RKO (cell line): ENCODE results near the gene NDRG3.

Experiments used
- DNase-seq: peaks from one replicate; pipeline ENCODE4 v3.0.0-alpha.2; 2016; ENCODE audit warnings: low spot score

NDRG3 gene

DNA sequence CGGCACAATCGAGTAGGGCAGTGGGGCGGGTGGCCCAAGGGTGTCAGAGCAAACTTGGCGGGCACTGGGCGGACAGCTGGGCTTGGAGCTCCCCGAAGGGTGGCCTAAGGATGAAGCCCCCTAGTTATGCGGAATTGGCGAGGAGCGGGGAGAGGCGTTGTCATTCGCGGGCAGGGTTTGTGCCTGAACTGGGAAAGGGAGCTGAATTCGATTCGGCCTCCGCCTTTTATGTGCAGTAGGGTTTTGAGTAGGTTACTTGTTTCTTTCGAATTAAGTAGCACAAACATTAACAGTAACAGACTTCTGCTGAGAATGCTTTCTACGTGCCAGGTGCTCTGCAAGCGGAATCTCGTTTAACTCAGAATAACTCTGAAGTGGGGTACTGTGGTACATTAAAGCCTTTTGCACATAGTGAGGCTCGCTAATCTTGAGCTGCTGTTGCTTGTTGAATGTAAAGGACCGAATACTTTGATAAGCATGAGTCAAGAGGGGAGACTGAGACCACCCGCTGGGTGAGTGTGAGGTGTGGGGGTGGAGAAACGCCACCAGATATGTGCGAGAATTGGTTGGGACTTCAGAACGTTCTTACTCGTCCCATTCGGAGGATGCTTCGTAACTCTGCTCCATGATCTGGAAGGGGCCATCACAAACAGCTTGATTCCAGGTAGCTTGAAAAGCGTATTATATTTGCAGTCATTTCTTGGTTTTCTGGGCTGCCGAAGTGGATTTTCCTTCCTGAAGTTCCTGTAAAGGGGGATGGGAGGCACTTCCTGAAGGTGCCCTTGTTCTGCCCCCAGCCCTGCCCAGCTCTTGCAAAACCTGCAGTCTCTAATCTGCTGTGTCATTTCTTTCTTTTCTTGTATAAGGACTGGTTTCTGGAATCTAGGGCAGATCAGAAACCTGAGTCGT is 139.5 kb downstream of the NDRG3 start:
- DNase-seq: peak; percentile 63

DNA sequence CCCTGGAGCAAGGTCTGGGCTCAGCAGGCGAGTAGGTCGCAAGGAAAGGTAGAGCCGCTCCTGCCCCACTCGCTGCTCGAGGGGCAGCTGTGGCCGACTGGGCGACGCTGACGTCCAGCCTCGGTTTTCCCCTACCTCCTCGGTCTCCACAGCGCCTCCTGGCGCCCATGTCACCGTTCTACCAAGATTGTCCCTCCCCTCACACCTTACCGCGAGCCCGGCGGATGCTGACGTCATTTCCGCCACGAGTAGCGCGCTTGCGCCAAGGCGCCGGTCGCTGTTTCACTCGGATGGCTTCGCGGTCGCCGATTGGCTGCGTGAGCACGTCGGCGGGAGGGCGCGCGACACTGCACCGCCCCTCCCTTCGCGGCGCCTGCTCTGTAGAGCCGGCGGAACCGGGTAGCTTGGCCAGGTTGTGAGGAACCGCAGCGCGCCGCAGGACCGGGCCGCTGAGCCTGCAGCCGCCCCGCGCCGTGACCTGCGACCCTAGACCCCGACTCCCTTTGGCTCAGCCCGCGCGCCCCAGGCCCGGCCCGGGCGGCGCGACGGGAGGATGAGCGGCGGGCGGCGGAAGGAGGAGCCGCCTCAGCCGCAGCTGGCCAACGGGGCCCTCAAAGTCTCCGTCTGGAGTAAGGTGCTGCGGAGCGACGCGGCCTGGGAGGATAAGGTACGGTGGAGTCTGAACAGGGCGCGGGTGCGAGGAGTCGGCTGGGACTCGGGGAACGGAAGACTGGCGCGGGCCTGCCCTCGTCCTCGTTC is 140.3 kb downstream of the NDRG3 start, which contains the start of gene RAB5IF:
Gene RAB5IF (plus strand): TSS at position 381 of the 759 bp plus-strand sequence. CDS start 173 bp downstream, at position 554.
- DNase-seq: peak; percentile 99

DNA sequence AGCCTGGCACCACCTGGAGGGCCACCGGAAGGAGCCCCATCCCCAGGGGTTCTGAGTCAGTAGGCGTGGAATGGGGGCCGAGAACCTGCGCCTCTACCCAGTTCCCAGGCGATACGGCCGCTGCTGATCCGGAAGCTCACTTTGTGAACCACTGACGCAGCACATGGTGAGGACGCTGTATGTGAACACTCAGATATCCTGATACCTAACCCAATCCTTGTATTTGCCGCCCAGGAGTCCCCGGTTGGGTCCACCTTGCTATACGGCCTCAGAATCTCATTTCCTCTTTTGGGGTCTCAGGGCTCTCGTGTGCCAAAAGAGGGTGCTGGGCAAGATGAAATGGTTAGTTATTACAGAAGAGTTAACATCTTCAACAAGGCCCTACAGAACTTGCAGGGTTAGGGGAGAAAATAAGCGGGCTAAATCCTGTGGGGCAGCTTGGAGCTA is 140.9 kb downstream of the NDRG3 start:
- no peak for DNase-seq
